ENCODE results near the gene RAB28.

The RAB28 gene

DNA sequence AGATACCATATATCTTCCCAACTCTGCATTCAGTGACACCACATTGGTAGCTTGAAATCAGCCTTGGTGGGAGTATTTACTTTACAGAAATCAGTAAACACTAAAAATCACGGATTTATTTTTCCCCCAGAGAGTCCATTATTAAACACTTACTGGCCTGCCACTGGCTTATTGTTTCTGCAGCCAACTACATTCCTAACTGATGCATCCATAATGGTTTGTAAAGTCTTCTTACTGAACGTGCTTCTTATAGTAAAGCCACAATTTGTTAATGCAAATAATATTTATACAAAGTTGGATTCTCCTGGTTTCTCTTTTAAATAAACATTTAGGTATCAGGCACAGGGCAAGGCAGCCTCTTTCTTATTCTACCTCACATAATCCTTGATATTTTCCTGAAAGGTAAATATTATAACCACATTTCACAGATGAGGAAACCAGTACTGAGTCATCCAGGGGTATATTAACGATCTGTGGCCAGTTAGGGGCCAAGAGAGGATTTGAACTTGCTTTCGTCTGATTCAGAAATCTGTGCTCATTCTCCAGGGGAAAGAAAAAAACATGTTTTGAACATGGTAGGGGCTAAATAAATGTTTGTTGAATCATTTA lies 136.5 kb downstream of the RAB28 start:
- in situ Hi-C loops (cut with MboI; ENCODE audit: low pct_unique_long_range_greater_than_20kb, low sequenced_read_pairs, unreplicated experiment): no loop called here
- no peak for TF ChIP-seq CTCF (IDR thresholded peaks at IDR 0.05; ENCODE audit: extremely low read depth, insufficient read depth, missing control alignments)
- no peak for DNase-seq (ENCODE audit: low spot score)

GRCh38 chr4:13344216-13344615 lies 139.9 kb downstream of the RAB28 start:
- in situ Hi-C loops (cut with MboI; ENCODE audit: low pct_unique_long_range_greater_than_20kb, low sequenced_read_pairs, unreplicated experiment): no loop called here
- no peak for DNase-seq (ENCODE audit: low spot score)
- no peak for TF ChIP-seq CTCF (IDR thresholded peaks at IDR 0.05; ENCODE audit: extremely low read depth, insufficient read depth, missing control alignments)

- TF ChIP-seq CTCF (IDR thresholded peaks at IDR 0.05; ENCODE audit: extremely low read depth, insufficient read depth, missing control alignments): no peak
- in situ Hi-C loops (cut with MboI; ENCODE audit: low pct_unique_long_range_greater_than_20kb, low sequenced_read_pairs, unreplicated experiment): no loop called here
Measured at GRCh38 chr4:13340672-13341071, 143.5 kb downstream of the RAB28 start.

GRCh38 chr4:13331827-13332226 lies 152.3 kb downstream of the RAB28 start:
- in situ Hi-C loops (cut with MboI; ENCODE audit: low pct_unique_long_range_greater_than_20kb, low sequenced_read_pairs, unreplicated experiment): no loop called here
- TF ChIP-seq CTCF (IDR thresholded peaks at IDR 0.05; ENCODE audit: extremely low read depth, insufficient read depth, missing control alignments): no peak

More at GRCh38 chr4:13340672-13341071, 143.5 kb downstream of the RAB28 start:
- DNase-seq (ENCODE audit: low spot score): no peak

GRCh38 chr4:13329963-13330362 lies 154.2 kb downstream of the RAB28 start:
- TF ChIP-seq CTCF (IDR thresholded peaks at IDR 0.05; ENCODE audit: extremely low read depth, insufficient read depth, missing control alignments): no peak
- in situ Hi-C loops (cut with MboI; ENCODE audit: low pct_unique_long_range_greater_than_20kb, low sequenced_read_pairs, unreplicated experiment): no loop called here
- no peak for DNase-seq (ENCODE audit: low spot score)

More at GRCh38 chr4:13331827-13332226, 152.3 kb downstream of the RAB28 start:
- no peak for DNase-seq (ENCODE audit: low spot score)

DNA sequence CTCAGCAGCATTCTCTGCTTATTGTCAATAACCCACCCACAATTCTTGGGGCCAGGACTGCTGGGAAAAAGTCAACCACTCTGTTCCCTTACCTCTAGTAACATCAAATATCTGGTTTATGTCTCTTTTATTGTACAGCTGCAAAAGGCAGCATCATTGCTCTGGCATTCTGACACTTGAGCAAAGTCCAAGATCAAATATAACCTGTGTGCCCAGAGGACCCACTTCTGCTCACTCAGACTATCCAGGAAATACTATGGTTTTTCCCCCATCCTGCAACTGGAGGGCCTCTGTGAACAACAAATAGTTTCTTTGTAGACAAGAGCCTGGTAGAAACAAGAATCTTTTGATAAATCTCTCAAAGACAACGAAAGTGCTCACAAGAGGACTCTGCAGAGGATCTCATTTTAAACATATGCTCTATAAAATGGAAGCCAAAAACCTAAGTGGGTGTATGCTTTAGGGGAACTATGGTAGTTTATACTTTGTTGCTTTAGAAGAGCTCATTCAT lies 154.7 kb downstream of the RAB28 start:
- in situ Hi-C loops (cut with MboI; ENCODE audit: low pct_unique_long_range_greater_than_20kb, low sequenced_read_pairs, unreplicated experiment): no loop called here
- no peak for DNase-seq (ENCODE audit: low spot score)
- no peak for TF ChIP-seq CTCF (IDR thresholded peaks at IDR 0.05; ENCODE audit: extremely low read depth, insufficient read depth, missing control alignments)
